Kidney capillary endothelial cell (primary cell): ENCODE data around the gene LMTK3.

Experiments
- DNase-seq: peaks from one replicate; pipeline ENCODE4 v3.0.0-alpha.2; 2018; ENCODE audit warnings: low spot score

Gene LMTK3

GRCh38 chr19:48445256-48445605 lies 66.4 kb downstream of the LMTK3 start:
- DNase-seq = peak; percentile 93

GRCh38 chr19:48444936-48445200 lies 66.8 kb downstream of the LMTK3 start:
- no peak for DNase-seq

GRCh38 chr19:48444129-48444935 lies 67.3 kb downstream of the LMTK3 start:
- no peak for DNase-seq

GRCh38 chr19:48443731-48444128 lies 67.9 kb downstream of the LMTK3 start:
- no peak for DNase-seq

- DNase-seq = no peak
These were observed 68.4 kb downstream of the LMTK3 start for GRCh38 chr19:48443256-48443655.

GRCh38 chr19:48442116-48443035 lies 69.3 kb downstream of the LMTK3 start:
- DNase-seq = no peak

- no peak for DNase-seq
These were observed 70.1 kb downstream of the LMTK3 start for GRCh38 chr19:48441360-48442050.

- DNase-seq = no peak
These were observed 75.0 kb downstream of the LMTK3 start for GRCh38 chr19:48436586-48436985.
